GM12892 (cell line): ENCODE results near the gene CAMKV.

Experiments used
- POLR2A ChIP-seq: IDR thresholded peaks from 2 replicates; pipeline ENCODE4 v1.6.1; 2011; ENCODE audit warnings: low read depth, low read length, control low read depth
- POLR2AphosphoS5 ChIP-seq: IDR thresholded peaks from 2 replicates; pipeline ENCODE4 v1.6.1; 2011; ENCODE audit warnings: low read depth, low read length, control low read depth

- TF ChIP-seq POLR2AphosphoS5 (no peak), POLR2A (no peak)
Observed at GRCh38 chr3:49906073-49906743, 36.5 kb upstream of the CAMKV start.
